ENCODE data around the gene NASP.

NASP gene, protein sequence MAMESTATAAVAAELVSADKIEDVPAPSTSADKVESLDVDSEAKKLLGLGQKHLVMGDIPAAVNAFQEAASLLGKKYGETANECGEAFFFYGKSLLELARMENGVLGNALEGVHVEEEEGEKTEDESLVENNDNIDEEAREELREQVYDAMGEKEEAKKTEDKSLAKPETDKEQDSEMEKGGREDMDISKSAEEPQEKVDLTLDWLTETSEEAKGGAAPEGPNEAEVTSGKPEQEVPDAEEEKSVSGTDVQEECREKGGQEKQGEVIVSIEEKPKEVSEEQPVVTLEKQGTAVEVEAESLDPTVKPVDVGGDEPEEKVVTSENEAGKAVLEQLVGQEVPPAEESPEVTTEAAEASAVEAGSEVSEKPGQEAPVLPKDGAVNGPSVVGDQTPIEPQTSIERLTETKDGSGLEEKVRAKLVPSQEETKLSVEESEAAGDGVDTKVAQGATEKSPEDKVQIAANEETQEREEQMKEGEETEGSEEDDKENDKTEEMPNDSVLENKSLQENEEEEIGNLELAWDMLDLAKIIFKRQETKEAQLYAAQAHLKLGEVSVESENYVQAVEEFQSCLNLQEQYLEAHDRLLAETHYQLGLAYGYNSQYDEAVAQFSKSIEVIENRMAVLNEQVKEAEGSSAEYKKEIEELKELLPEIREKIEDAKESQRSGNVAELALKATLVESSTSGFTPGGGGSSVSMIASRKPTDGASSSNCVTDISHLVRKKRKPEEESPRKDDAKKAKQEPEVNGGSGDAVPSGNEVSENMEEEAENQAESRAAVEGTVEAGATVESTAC

DNA sequence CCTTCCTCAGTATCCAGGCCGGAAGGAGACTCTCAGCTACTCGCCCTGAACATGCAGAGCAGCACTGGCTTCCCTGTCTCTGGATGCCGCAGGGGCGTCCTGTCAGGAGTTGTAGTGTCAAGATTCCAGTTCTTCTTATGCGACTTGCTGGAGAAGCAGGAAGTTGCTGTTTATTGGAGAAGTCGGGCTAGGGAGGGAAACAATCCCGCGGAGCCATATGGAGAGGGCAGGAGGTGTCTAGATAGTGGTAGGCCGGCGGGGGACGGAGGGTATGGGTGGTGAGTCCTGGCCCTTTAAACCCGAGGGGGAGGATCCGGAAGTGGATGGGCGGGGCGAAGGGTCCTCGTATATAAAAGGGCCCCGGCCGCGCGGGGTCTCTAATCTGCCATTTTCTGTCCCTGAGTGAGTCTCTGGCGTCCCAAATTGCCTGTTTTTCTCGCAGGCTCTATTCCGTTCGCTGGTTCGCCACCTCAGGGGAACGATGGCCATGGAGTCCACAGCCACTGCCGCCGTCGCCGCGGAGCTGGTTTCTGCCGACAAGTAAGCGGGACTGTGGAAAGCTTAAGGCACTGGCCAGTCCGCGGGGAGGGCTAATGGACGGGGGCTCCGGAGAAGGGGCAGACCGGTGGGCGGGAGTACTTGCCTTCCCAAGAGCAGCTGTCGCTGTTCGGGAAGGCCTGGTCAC lies at the start of gene NASP:
Gene NASP, plus strand, starts transcription at position 376 of the 685 bp plus-strand sequence. Its CDS starts 106 bp downstream, at position 482.
- DNase-seq, result no peak

DNA sequence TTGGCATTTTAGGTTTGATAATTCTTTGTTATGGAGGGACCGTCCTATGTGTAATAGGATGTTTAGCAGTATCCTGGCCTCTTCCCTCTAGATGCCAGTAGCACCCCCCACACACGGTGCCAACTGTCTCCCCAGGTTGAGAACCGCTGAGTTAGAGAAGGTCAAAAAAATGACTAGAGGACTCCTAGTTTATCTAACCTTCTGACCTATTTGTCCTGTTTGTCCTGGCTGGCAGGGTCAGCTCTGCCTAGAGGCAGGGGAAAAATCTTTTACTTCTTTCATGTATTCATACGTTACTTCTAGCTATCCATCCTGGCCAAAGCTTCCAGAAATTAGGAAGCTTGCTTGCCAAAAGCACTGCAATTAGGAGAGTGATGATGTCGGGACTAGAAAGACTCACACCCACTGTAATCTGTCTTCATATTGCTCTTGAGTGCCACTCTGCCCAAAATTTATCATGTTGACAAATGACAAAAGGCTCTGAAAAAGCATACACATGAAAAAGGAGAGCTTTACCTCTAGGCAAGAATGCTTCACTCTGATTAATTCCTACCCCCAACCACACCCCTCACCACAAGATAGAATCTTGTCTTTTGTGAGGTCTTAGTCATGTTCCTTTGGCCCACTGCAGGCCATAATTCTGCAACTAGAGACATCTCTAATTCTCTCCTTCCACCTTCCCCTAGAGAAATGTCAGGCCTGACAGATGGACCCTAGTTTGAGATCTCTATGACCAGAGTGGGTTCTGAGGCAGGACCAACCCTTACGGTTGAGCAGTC lies 47.7 kb upstream of the NASP start:
- DNase-seq, result no peak

DNA sequence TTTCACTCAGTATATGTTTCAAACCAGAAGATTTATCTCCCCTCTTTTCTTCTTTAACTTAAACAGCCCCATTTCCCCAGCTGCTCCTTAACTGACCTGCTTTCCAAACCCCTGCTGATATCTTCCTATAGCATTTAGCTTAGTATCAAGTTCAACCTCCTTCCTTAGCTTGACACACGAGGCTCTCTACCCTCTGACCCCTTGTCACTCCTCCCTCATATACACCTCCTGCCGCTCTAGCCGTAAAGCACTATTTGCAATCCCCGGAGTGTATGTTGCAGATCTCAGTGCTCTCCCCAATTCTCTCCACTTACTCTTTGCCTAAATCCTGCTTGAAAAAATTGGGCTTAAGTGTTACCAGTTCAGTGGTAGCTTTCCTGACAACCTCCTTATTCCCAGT lies 47.0 kb upstream of the NASP start:
- no peak for DNase-seq

DNA sequence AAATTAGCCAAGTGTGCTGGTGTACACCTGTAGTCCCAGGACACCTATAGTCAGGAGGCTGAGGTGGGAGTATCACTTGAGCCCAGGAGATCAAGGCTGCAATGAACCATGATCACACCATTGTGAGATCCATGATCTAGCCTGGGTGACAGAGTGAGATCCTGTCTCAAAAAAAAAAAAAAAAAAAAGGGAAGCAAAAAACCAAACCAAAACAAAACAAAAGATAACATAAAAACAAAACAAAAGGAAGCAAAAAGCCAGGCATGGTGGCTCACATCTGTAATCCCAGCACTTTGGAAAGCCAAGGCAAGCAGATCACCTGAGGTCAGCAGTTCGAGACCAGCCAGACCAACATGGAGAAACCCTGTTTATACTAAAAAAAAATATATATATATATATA lies 42.6 kb upstream of the NASP start:
- DNase-seq, result no peak

DNA sequence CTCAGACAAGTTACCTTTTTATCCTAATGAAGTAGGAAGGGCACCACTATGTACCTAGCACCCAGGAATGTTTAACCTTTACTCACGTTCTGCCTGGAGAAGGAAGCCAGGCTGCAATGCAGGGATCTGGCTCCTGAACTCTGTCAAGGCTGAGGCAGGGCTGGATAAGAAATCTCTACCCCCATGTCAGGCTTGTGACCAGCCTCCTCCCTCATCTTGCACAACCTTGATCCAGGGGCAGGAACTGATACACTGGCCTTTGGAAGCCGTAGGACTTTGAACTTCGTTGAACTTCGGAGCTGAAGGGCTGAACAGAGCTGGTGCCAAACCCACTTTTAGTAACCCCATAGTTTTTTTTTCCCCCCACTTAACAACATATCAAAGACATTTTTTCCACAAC lies 41.2 kb upstream of the NASP start:
- DNase-seq, result no peak

DNA sequence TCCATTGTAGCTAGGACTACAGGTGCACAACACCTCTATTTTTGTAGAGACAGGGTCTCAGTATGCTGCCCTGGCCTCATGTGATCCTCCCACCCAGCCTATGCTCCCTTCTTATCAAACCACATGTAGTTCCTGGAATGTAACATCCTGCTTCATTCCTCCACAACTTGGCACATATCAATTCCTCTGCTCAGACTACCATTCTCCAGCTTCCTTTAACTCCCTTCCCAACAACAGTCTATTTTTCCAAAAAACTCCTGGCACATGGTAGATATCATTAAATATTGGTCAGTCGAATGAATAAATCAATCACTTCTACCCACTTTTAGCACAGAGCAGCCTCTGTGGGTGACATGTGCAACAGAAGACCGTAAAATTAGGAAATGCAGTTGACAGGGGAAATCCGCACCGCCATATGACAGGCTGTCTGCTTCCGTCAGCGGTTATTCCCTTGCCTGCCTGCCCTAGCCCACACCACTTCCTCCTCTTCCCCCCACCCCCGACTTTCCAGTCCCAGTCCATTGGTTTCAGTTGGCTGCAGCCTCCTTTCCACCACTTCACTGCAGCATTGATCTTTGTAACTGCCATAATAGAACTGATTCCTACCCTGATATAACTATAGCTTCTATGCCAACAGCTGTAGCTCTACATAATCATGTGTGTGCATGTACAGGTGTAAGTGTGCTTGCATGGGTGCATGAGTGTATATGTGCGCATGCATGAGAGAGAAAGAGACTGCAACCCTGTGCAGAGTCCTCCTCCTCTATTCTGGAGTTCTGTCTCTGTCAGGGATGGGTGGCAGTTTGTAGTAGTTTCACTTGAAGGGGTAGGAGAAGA lies 40.0 kb upstream of the NASP start:
- no peak for DNase-seq

DNA sequence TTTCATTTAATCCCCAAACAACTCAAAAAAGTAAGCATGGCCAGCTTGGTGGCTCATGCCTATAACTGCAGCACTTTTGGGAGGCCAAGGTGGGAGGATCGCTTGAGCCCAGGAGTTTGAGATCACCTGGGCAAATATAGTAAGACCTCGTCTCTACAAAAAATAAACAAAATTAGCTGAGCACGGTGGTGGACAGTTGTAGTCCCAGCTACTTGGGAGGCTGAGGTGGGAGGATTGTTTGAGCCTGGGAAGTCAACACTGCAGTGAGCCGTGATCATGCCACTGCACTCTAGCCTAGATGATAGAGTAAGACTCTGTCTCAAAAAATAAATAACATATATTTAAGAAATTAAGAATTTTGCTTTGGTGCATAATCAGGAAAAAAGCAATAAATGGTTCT lies 39.3 kb upstream of the NASP start:
- DNase-seq, result no peak

DNA sequence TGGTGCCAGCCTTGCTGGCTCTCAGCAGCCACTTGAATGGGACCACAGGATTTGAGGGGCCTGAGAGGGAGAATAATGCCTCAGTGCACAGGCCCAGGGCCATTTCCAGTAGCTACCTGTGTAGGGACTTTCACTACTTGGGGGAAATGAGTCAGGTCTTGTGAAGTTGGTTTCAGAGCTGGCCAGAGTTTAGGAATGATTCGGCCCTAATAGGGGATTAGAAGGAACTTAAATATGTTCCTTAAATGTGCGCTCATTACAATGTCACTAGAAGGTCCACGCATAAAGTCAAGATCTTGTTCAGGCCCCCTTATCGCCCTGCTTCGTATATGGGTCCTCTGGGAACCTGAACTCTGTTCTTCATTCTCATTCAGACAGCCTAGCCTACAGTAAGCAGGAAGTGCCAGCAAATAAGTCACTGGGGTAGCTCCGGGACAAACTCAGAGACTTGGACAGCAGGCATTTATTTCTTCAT lies 38.8 kb upstream of the NASP start:
- DNase-seq, result no peak

DNA sequence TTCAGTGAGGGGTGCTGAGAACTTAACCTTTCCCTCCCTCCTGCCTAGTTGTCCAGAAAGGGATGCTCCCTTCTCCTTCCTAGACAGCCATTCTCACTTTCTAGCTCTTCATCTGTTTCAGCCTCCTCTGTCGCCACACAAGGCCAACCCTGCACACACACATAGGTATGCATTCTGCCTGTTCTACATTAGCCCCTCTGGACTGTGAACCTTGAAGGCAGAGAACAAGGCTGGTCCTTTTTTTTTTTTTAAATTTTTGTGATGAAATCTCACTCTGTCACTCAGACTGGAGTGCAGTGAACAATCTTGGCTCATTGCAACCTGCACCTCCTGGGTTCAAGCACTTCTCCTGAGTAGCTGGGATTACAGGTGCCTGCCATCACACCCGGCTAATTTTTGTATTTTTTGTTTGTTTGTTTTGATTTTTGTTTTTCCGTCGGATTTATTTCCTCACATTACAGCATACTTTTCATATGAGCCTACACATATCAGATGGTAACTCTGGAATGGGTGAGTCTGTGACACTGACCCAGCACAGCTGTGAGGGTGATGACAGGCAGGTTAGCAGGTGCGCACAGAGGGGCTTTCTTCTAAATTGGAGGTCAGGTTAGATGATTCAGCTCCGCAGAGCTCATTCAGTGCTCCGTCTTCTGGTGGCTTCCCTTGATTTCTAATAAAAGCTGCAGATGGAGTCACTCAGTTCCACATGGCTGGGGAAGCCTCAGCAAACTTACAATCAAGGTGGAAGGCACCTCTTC lies 38.1 kb upstream of the NASP start:
- no peak for DNase-seq

DNA sequence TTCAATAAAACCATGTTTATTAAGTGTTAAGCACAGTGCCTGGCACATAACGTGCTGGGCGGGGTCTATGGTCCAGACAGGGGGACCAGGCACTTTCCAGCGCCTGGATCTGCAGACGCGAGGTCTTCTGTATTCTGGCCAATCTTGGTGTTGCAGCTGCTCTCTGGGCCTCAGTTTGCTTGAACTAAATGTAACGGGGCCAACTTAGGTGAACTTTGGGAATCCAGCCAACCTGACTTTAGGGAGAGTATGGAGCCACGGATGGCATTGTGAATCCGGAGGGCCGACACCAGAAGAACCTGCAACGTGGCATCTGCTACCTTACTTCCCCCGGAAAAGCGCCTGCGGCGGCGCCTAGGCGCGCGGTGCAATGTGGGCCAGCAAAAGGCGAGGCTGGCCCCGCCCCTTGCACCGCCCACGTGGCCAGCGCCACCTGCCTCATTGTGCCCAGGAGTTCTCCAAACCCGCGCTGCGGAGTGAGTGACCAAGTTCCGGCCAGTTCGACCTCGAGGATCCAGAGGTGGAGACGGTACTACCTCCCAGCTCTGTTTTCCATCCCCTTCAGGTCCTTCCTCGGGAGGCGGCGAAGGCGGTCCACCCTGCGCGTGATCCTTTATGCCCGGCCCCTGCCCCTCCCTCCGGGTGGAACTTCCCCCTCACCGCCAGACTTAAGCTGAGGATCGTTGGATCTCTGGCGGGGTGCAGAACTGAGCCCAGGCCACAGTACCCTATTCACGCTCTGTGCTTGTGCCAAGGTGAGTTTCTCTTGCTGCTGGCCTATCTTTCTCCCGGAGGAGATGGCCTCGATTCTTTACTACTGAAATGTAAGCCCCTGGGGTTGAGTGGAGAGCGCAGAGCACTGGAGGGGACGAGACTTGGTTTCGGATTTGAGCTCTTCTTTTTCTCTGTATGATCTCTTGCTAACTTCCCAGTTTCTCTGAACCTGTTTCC lies 33.2 kb upstream of the NASP start, which contains the start of gene AKR1A1:
Gene AKR1A1, plus strand, starts transcription at position 426 of the 951 bp plus-strand sequence. CDS start 10,969 bp downstream, outside the sequence.
- DNase-seq, result peak; percentile 30

DNA sequence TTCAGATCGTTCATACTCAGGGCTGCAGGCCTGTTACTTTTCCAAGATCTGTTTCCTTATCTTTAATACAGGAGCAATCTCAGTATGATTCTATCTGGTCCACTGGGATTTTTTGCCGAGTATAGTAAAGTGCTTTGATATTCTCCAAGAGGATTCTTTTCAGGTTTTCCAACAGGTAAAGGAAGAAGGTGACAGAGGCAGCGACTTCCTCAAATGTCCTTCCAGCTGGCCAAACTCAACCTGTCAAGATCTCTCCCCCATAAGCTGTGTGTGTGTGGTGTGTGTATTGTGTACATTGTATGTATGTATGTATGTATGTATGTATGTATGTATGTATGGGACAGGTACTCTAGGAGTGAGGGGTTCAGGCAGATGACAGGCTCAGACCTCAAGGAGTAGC lies 32.2 kb upstream of the NASP start:
- DNase-seq, result no peak

DNA sequence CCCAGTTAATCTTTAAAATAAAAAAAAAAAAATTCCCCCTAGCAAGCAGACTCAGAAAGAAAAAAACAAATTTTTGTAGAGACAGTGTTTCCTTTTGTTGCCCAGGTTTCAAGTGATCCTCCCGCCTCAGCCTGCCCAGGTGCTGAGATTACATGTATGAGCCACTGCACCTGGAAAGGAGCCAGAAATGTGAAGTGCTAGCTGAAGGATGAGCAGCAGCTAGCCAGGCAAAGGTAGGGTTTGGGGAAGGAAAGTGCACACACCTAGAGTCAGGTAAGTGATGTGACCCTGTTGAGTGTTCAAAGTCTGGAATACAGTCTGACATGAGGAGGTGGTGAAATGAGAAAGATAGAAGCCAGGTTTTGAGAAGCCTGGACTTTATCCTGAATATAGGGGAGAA lies 31.5 kb upstream of the NASP start:
- DNase-seq, result no peak

DNA sequence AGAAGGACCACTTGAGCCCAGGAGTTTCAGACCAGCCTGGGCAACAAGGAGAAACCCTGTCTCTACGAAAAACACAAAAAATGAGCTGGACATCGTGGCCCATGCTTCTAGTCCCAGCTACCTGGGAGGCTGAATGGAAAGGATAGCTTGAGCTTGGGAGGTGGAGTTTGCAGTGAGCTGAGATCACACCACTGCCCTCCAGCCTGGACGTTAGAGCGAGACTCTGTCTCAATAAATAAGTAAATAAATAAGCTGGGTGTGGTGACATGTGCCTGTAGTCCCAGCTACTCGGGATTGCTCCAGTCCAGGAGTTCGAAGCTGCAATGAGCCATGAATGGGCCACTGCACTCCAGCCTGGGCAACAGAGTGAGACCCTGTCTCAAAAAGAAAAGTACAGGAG lies 29.6 kb upstream of the NASP start:
- no peak for DNase-seq

DNA sequence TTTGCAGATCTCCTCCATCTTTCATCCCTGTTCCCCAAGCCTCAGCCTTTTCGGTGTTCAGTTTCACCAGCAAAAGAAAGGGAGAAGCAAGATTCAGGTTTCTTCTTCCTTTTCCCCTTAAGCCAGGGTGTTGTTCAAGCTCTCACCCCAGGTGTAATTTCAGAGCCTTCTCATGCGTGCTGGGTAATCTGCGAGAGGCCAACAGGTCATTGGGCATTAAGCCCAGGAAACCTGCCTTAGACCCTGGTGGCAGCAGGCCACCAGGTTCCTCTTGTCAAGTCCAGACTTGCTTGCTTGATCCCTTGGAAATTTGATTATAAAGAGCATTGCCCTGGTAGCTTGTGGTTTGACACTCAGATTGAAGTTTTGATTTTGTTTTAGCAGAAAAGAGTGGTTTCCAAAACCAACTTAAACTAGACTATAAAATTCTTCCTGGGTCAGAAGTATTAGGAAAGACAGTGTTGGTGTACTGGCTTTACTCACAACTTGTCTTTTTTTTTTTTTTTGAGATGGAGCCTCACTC lies 26.4 kb upstream of the NASP start:
- no peak for DNase-seq

DNA sequence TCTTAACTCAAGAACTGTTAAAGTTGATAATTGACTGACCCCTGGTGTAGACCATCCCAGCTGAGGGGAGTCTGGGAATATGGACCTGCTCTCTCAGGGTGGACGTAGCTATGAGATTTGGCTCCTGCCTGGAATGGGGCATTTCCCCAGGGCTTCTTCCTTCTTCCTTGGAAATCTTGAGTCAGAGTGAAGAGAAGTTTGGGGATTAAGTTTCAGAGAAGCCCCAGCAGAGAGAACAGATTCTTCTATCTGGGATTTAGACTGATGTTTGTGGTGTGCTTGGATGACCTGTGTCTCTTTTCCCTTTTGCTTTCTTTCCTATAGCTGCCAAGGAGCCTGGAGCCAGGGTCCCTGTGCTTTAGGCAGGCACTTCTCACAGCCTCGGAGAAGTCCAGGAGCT lies 20.0 kb upstream of the NASP start:
- no peak for DNase-seq

DNA sequence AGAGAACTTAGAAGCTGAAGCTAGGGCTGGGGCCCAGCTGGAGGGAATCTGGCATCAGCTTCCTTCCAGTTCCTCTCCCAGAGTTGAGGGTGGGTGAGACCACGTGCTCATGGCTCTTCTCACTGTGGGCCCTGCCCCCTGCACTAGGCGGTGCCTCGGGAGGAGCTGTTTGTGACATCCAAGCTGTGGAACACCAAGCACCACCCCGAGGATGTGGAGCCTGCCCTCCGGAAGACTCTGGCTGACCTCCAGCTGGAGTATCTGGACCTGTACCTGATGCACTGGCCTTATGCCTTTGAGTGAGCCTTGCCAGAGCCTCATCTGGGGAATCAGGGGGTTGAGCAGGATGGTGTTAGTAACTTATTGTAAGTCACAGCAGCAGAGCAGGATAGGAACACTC lies 17.1 kb upstream of the NASP start:
- no peak for DNase-seq

DNA sequence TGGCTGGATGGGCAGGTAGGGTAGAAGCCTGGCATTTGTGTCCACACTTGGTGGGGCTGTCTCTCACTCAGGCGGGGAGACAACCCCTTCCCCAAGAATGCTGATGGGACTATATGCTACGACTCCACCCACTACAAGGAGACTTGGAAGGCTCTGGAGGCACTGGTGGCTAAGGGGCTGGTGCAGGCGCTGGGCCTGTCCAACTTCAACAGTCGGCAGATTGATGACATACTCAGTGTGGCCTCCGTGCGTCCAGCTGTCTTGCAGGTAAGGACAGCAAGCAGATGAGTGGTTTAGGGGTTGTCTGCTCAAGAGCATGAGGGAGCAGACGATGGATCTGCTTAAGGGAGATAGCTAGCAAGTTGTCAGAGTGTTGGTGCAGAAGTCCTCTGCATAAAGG lies 15.9 kb upstream of the NASP start:
- no peak for DNase-seq

DNA sequence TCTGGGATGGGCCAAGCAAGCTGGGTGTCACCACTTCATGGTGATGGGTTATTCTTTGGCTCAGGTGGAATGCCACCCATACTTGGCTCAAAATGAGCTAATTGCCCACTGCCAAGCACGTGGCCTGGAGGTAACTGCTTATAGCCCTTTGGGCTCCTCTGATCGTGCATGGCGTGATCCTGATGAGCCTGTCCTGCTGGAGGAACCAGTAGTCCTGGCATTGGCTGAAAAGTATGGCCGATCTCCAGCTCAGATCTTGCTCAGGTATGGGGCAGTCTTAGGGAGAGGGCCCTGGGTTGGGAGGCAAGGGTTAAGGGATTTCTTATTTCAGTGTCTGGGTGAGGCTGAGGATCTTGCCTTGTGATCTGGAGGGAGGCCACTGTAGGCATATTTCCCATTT lies 15.4 kb upstream of the NASP start:
- no peak for DNase-seq

DNA sequence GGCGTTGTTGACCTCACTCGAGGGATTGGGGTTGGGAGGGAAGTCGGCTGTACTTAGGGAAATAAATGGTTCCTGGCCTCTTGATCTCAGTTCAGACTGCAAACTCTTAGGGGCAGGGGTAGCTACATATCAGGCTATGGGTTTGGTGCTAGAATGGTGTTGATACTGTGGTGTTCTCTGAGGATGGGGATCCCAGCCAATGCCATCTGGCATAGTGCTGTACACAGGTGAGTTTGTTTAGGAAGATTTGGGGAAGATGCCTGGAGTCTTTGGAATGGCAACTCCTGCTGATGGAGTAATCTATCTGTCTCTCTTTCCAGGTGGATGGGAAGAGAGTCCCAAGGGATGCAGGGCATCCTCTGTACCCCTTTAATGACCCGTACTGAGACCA lies 14.3 kb upstream of the NASP start:
- no peak for DNase-seq
